Uterus (tissue), 2 donors: ENCODE data around the gene COL4A1.

Experiments used
- POLR2A ChIP-seq, 2 donors: fragments of 450-650 bp; IDR thresholded peaks; one replicate each; pipeline ENCODE4 v1.6.1; 2016; ENCODE audit warnings: antibody characterized with exemption in 2 of 2, mild to moderate bottlenecking in 1 of 2, moderate library complexity in 1 of 2
- TF ChIP-seq, protein P1 (sequence below), 4 experiments: fragments of 200-600 bp in 2 of 4; fragments of 450-650 bp in 2 of 4; sonication (generic) in 2 of 4; IDR thresholded peaks; one replicate each; pipeline ENCODE4 v1.5.1; 2016 to 2019; ENCODE audit warnings: antibody characterized with exemption in 4 of 4, mild to moderate bottlenecking in 2 of 4, moderate library complexity in 1 of 4

DNA sequence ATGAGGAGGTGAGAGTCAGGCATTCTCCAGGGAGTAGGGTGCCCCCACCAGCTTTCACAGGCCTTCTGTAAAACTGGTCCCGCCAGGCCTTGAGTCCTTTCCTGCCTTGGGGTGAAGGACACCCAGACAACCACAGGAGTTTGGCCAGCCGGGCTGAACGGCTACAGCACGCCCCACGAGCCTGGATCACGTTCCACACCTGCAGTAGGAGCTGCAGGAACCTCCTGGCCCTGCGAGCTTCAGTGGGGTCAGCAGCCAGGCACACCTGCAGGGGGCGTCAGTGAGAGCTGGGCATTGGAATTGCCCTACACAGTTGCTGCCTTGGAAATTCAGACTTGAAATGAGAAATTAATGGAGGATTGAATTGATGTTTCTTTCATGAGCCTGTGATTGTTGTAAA, 45.8 kb upstream of the COL4A1 start:
- TF ChIP-seq, protein P1, sequence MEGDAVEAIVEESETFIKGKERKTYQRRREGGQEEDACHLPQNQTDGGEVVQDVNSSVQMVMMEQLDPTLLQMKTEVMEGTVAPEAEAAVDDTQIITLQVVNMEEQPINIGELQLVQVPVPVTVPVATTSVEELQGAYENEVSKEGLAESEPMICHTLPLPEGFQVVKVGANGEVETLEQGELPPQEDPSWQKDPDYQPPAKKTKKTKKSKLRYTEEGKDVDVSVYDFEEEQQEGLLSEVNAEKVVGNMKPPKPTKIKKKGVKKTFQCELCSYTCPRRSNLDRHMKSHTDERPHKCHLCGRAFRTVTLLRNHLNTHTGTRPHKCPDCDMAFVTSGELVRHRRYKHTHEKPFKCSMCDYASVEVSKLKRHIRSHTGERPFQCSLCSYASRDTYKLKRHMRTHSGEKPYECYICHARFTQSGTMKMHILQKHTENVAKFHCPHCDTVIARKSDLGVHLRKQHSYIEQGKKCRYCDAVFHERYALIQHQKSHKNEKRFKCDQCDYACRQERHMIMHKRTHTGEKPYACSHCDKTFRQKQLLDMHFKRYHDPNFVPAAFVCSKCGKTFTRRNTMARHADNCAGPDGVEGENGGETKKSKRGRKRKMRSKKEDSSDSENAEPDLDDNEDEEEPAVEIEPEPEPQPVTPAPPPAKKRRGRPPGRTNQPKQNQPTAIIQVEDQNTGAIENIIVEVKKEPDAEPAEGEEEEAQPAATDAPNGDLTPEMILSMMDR (IDR thresholded peaks at IDR 0.05), result peak in 1 of 4 experiments; percentile 16
- no peak for TF ChIP-seq POLR2A (IDR thresholded peaks at IDR 0.05)
